HG02852 (cell line): ENCODE results near the gene METTL4.
A peak's percentile ranks its signal among the peaks of the same experiment; 100 is the strongest.

ENCODE experiments used
- ATAC-seq: cut with Tn5 transposase; IDR thresholded peaks from one replicate; pipeline ENCODE4 v1.9.1; 2021; ENCODE audit warnings: mild to moderate bottlenecking, moderate library complexity; ENCODE audit not compliant: unreplicated experiment

Gene METTL4

DNA sequence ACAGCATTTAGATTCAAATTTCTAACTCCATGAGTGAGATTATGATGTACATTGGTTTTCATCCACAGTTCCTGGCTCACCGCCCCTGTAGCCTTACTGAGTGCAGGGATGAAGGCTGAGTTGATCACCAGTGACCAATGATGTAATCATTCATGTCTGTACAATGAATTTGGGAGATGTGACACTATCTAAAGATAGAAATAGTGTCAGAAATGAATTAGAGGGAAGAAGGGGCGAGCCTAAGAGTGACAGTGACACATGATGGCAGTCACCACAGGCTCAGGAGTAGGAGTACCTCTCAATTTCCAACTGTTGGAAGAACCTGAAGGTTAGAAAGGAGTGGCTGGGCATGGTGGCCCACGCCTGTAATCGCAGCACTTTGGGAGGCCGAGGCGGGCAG is 3.2 kb downstream of the METTL4 start:
- ATAC-seq = no peak

DNA sequence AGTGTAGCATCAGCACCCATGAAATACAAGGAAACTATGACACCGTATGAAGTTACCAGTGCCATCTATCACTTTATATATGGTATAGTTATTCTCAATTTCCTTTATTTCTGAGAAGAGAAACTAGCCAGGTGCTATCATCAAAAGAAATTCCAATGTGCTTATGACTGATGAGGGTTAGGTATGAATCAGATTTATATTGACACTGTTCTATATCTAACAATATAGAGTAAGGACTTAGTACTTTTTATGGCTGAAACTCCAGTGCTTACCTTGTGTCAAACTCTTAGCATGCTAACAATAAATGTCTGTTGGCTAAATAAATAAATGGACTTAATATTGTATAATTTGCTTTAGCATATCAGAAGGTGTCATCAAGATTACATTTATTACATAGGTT is 6.9 kb downstream of the METTL4 start:
- no peak for ATAC-seq

- no peak for ATAC-seq
Measured at GRCh38 chr18:2559249-2559648, 12.1 kb downstream of the METTL4 start.

DNA sequence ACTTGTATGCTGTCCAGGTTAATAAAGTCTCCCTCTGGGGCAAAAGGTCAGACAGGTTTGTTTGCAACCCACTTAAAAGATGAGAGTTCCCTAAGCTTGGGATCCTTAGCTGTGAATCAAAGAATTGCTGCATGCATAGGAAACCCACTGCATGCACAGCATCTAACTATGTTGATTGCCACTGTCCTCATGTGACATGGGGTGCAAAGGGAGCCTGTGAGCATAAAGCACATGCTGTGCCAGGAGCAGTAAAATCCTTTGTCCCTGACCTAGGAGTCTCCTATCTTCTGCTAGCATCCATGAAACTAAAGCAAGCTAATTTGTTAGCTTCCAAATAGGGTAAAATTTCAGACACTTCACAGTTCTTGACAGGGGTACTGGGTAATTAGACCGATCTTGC is 13.8 kb downstream of the METTL4 start:
- no peak for ATAC-seq

GRCh38 chr18:2555895-2556294 is 15.4 kb downstream of the METTL4 start:
- no peak for ATAC-seq

DNA sequence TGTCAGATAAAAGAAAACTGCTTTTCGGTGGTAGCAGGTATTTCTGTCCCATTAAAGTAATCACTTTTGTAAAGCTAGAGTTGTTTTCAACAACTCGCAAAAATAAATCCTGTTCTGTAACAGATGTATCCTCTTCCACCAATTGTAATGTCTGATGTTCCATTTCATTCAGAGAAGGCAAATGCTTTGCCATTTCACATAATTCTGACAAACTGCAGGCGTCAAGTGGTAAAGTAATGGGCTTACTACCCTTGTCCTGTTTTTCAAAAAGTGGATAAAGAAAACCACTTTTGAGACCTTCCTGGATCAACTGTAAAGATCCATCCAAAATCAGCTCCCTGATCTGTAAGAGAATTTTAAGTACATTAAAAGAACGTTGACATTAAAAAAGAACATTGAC is 16.6 kb downstream of the METTL4 start:
- ATAC-seq = no peak

DNA sequence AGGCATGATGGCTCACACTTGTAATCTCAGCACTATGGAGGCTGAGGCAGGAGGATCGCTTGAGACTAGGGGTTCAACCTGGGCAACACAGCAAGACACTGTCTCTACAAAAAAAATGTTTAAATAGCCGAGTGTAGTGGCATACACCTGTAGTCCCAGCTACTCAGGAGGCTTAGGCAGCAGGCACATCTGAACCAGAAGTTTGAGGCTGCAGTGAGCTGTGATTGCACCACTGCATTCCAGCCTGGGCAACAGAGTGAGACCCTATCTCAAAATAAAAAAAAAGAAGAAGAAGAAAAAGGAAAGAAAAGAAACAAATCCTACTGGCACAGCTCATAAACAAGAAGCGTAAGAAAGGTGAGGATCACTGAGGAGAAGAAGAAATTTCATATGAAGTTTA is 19.9 kb downstream of the METTL4 start:
- ATAC-seq = no peak

DNA sequence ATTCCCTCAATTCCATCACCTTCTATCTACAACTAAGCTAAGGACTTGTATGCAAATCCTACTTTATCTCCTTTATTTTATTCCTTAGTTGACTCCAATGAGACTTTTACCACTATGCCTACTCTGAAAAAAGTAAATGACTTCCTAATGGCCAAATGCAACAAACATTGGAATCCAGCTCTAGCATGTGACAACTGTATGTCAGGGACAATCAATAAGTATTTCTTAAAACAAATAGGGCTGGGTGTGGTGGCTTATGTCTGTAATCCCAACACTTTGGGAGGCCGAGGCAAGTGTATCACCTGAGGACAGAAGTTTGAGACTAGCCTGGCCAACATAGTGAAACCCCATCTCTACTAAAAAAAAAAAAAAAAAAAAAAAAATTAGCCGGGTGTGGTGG is 21.8 kb downstream of the METTL4 start:
- ATAC-seq = no peak

- ATAC-seq = peak; percentile 62
Measured at GRCh38 chr18:2547477-2548087, 23.7 kb downstream of the METTL4 start.

GRCh38 chr18:2545155-2545554 is 26.1 kb downstream of the METTL4 start:
- no peak for ATAC-seq

DNA sequence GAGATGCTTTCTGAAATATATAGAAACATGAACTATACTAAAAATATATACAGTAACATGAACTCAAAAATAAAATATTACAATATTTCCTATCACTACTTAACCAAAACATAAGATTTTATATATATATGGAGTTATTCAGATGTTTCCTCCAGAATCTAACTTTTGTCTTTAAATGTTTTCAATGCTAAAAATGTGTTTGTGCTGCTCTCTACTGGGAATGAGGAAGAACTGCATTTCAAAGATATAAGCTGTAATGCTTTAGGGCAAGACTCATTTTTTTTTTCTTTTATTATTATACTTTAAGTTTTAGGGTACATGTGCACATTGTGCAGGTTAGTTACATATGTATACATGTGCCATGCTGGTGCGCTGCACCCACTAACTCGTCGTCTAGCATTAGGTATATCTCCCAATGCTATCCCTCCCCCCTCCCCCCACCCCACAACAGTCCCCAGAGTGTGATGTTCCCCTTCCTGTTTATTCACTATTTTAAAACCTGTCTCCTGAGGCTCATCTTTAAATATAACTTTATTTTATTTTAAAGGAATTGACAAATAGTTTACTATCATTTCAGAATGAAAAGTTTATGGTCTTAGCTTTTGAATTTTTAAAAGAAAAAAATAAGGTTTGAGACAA is 29.3 kb downstream of the METTL4 start:
- ATAC-seq = peak; percentile 66

DNA sequence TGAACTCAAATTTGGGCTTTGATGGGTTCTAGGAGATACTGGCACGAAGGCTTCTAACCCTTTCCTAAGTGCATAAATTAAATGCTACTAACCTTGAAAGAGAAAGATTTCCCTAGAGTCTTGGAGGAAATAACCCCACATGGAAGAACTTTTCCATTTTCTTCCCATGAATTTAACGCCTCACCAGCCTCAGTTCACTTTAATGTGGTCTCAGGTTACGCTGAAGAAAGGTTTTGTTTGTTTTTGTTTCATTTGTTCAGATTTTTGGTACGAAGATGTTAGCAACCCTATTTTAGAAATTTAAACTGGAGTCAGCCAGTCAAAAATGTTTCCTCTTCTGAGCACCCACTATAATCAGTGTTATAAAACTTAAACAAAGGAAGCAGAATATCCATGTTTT is 30.7 kb downstream of the METTL4 start:
- no peak for ATAC-seq

GRCh38 chr18:2538844-2539243 is 32.5 kb downstream of the METTL4 start:
- no peak for ATAC-seq

GRCh38 chr18:2538236-2538635 is 33.1 kb downstream of the METTL4 start:
- ATAC-seq = no peak

GRCh38 chr18:2537296-2537695 is 34.0 kb downstream of the METTL4 start:
- no peak for ATAC-seq

DNA sequence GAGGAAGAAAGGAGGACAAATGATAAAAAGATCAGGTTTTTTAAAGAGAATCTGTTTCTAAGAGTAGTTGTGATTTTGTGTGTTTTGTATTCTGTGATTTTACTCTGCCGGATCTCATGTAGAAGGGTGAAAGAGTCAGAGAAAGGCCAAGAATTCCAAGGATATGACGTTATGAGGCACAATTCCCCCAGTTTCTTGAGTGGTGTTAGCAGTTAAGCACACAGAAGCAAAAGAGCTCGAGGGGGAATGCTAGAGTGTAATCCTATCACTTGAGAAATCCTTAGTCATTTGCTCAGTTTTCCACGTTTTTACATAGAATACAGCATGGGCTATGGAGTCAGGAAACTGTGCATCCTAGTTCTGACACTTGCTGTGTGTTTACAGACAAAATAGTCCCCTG is 34.8 kb downstream of the METTL4 start:
- no peak for ATAC-seq

GRCh38 chr18:2536063-2536462 is 35.2 kb downstream of the METTL4 start:
- ATAC-seq = no peak

DNA sequence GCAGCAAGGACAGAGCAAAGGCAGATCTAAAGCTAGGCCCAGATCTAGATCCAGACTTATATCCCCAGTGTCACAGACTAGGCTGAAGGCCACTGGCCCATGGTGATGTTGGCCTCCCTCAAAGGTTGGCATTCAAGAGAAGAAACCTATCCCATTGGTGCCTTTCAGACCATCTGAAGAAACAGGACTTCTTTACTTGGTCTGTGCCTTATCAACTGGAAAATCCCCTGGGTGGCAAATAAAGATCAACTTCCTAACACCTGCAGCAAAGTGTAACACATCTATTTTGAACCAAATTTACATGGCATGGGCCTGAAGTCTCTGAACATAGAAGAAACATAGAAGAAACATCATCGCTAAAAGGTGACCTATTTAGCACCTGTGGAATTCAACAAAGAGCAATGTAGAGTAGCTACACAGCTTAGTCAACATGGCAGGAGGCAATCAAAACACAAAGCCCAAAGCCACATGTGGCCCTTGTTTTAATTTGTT is 35.8 kb downstream of the METTL4 start:
- ATAC-seq = no peak

DNA sequence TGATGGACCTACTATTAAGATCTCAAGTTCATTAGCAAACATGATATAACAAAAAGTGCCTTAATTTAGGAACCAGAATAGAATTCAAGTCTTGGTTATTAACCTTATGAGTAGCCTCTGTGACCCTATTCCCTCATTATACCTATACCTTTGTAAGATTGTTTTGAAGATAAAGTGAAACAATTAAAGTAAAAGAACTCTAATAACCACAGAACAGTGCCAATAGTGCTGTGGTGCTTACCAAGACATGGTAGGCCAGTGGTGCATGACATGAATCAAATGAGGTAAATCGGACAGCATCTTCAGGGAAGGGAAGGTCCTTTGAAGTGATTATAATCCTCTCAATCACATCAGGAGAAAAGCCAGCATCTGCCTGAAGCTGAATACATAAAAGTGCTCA is 36.4 kb downstream of the METTL4 start:
- ATAC-seq = no peak

DNA sequence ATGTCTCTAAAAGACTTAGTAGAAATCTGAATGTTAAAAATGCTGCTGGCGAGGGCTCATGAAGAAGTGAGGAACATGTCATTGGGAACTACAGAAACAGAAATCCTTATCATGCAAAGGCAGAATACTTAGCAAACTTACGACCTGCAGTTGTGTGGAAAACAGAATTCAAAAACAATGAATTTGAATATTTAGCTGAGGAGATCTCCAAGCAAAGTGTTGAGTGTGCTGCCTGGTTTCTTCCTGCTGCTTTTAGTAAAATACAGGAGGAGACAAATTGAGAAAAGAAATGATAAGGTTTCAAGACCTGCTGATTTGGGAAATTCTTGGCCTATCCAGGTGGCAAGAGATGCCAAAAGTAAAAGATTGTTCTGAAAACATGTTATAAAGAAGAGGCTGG is 38.5 kb downstream of the METTL4 start:
- no peak for ATAC-seq

GRCh38 chr18:2531751-2532150 is 39.6 kb downstream of the METTL4 start:
- no peak for ATAC-seq

DNA sequence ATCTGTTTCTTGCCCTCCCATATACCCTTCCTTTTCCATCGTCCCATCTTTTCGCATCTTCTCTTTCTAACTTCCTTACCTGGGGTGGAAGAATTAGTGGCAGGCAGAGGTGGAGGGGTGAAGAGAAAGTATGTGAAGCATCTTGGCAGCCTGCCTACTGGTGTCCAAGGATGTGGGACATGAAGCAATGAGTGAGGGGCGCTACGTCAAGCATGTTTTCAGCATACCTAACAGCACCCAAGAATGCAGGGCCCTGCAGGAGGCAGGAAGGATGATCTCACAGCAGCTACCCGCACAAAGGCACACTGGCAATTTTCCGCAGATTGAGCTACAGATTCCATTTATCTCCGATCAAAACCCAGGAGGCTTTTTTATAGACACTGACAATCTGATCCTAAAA is 42.2 kb downstream of the METTL4 start:
- ATAC-seq = no peak

GRCh38 chr18:2526329-2526728 is 45.0 kb downstream of the METTL4 start:
- no peak for ATAC-seq
